Glomerular visceral epithelial cell (primary cell): ENCODE data around the gene PGLYRP3.
"Not testable (repeated sequence)": the region's sequence is repeated elsewhere in the genome, so short reads cannot be mapped to it uniquely, and the experiment has no call there.

Experiments
- DNase-seq: peaks from one replicate; pipeline ENCODE4 v3.0.0-alpha.2; 2016; ENCODE audit errors: extremely low spot score

PGLYRP3 gene

GRCh38 chr1:153348511-153349362 is 36.0 kb upstream of the PGLYRP3 start, which contains the start of gene PGLYRP4:
Gene PGLYRP4, minus strand, starts transcription at chr1:153348841. Its CDS starts 909 bp downstream, at chr1:153347932.
- DNase-seq = no peak

DNA sequence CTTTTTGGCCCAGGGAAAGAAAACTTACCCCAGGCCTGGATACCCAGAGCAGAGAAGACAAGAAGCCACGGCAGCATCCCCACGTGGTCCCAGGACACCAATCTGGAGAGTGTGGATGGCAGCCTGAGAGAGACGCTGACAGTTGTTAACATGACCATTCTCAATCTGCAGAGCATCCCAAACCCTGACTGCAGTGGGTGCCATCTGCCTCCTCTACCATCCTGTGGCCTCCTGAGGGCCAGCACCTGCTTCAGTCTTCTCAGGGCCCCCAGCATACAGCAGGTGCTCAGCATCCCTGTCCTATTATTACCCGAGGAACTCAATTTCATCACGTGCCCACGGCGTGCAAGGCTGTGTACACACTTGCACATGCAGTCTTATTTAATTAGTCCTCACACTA is 35.1 kb upstream of the PGLYRP3 start:
- no peak for DNase-seq

DNA sequence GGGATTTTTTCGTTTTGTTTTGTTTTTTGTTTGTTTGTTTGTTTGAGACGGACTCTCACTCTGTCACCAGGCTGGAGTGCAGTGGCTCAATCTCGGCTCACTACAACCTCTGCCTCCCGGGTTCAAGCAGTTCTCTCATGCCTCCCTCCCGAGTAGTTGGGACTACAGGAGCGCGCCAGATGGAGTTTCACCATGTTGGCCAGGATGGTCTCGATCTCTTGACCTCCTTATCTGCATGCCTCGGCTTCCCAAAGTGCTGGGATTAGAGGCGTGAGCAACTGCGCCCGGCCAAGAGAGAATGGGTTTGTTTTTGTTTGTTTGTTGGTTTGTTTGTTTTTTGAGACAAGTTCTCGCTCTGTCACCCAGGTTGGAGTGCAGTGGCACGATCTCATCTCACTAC is 34.3 kb upstream of the PGLYRP3 start:
- not testable (repeated sequence) for DNase-seq

DNA sequence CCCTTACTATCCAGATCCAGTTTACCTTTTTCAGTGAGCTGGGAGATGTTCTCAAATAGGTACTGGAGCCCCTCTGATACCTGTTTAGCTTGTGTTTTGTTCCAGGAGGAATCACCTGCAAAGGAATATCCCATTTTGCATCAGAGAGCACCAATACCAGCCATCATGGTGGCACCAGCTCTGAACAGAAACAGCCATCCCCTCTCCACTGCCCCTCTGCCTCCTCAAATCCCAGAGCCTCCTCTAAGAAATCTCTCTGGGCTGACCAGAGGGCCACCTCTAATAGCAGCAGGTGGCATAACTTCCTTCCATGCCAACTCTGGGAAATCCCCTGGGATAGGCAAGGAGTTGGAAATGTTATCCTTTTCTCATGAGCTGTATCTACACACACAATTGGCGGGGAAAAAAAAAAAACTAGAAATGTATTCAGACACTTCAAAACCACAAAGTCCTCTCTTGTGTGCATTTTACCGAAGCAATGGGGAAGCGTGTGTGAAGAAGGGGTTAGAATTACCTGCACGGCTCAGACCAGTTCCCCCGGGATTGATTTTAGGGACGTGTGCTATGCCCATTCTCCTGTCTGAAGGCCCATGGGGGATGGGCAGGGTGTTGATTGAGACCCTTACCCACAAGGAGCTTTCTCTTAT is 33.4 kb upstream of the PGLYRP3 start:
- no peak for DNase-seq

DNA sequence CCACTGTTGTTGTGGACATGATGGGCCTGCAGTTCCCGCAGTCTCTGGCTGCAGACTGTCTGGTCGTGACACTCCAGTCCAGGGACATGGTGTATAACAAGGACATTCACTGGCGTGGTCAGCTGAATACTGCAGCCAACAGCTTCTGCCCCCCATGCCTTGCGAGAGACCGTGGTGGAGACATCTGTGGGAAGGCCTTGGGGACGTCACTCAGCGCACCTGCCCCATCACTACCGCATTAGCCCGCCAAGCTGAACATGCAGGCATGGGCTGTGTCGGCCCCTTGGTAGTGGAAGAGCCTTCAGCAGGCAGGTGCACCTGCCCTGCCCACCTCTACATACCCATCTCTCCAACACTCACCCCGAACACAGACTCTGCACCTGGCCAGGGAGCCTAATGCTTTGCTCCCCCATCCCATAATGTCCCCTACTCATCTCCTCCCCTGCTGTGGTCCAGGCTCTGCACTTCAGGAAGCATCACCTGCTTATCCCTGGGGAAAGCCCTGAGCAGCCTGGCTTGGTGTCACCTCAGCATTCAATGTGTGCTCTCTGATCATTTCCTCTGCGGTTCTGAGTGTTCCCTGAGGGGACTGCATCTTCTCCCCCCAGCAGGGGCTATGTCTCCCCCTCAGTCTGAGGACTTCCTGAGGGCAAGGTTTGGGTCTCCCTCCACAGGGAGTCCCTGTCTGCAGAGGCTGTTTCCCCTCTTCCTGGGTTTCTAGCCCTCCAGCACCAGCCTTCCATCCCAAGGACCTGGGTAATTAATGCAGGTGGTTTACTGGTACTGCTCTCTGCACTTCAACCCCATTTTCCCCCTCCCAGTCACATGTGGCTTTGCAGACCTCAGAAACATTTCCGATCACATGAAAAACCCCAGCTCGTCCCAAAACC is 32.7 kb upstream of the PGLYRP3 start:
- no peak for DNase-seq

DNA sequence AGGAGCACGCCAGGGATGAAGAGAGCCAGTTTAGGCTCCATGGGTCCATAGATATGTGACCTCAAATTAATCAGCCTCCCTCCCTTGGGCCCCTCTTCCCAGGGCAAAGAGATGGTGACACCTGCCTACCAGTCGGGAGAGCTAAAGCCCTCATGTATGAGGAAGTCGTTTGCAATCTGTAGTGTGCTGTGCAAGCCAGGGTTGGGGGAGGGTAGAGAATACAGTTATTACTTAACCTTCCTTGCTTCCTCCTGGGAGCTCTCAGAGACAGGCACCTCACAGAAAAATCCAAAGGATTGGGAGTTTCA is 31.9 kb upstream of the PGLYRP3 start:
- DNase-seq = no peak

- DNase-seq = no peak
These were observed 31.3 kb upstream of the PGLYRP3 start for GRCh38 chr1:153343811-153344717.

- DNase-seq = no peak
These were observed 30.4 kb upstream of the PGLYRP3 start for GRCh38 chr1:153343040-153343681.

DNA sequence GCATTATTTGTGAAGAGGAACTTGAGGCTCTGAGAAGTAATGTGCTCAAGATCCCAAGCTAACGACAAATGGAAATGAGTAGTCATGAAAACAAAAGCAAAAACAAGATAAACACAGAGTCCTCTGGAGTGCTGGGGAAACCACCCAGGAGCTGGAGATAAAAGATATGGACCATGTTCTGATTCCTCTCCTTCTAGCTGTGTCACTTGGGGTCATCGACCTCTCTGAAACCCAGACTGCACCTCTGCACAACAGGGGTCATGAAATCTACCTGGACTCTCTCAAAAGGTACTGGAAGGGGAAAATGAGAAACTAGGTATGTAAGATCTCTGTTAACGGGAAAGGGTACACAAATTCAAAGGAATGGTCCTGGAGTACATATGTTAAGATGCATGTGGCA is 29.4 kb upstream of the PGLYRP3 start:
- no peak for DNase-seq

GRCh38 chr1:153341431-153341934 is 28.7 kb upstream of the PGLYRP3 start:
- DNase-seq = no peak

GRCh38 chr1:153340356-153340755 is 27.6 kb upstream of the PGLYRP3 start:
- no peak for DNase-seq

- no peak for DNase-seq
These were observed 27.1 kb upstream of the PGLYRP3 start for GRCh38 chr1:153339802-153340201.

DNA sequence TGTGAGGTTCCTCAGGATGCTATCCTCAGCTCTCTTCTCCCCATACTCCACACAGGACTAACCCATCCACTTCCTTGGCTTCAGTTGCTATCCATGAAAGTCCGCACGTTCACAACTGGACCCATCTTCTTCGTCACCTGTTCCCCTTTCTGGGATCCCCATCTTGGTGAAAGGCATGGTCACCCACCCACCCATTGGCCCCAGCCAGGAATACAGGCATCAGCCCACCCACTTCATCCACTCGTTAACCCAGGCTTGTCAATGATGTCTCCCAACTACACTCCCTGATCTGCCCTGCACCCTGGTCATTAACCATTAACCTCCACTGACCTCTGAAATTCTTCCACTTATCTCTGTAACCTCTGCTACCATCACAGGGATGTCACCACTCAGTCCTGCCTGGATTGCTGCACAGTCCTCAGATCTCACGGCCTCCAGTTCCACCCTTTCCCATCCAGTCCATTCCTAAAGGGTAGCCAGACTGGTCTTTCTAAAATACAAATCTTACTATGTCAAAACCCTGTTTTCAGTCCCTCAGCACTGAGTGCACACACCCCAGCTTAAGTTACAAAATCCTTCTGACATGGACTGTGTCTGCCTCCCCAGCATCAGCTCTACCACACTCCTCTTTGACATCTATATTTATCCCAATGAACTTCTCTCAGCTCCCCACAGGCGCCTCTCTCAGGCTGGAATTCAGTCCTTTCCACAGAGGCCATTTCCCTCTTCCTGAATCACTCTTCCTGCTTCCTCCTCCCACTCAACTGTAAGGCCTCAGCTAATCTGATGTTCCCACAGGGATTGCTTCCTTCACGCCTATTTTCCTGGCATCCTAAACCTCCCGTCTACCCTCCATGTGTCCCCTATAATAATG is 25.5 kb upstream of the PGLYRP3 start:
- DNase-seq = no peak

GRCh38 chr1:153336650-153337049 is 23.9 kb upstream of the PGLYRP3 start:
- no peak for DNase-seq

DNA sequence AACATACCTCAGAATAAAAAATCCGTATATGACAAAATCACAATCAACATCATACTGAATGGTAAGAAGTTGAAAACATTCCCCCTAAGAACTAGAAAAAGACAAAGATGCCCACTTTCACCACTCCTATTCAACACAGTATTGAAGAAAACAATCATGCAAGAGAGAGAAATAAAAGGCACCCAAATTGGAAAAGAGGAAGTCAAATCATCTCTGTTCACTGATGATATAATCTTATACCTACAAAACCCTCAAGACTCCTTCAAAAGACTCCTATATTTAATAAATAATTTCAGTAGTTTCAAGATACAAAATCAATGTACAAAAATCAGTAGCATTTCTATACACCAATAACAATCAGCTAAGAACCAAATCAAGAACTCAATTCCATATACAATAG is 21.1 kb upstream of the PGLYRP3 start:
- DNase-seq = no peak

DNA sequence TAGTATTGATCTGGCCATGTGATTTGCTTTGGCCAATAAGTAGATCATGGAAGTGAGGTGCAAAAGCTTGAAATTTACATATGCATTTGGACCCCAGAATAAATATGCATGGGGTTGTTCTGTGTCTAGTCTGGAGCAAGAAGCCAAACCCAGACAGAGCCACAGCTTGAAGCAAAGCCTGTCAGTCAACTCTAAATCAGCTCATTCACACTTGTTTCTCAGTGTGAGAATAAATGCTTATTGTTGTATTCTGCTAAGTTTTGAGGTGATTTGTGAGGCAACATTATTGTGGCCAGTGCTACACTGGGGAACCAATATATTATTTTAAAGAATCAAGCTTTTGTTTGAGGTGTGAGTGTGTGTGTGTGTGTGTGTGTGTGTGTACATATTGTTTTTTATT is 12.2 kb upstream of the PGLYRP3 start:
- no peak for DNase-seq

DNA sequence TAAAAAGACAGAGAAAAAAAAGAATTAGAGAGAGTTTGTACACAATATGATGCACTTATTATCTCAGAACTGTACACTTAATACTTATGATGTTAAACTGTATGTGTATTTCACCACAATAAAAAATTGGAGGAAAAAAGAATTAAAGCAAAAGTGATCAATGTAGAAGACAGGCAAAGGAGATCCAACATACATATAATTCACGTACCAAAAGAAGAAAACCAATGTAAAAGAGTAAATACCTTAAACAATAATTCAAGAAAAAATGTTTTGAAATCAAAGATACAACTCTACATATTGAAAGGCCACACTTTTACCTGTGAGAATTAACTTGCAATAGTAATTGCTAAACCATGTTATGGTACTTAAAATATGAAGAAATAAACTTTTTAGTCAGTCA is 9.8 kb upstream of the PGLYRP3 start:
- no peak for DNase-seq

DNA sequence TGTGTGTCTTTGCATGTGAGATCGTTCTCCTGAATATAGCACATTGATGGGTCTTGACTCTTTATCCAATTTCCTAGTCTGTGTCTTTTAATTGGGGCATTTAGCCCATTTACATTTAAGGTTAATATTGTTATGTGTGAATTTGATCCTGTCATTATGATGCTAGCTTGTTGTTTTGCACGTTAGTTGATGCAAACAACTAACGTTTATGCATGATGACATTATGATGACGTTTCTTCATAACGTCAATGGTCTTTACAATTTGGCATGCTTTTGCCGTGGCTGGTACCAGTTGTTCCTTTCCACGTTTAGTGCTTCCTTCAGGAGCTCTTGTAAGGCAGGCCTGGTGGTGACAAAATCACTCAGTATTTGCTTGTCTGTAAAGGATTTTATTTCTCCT is 5.4 kb upstream of the PGLYRP3 start:
- not testable (repeated sequence) for DNase-seq

DNA sequence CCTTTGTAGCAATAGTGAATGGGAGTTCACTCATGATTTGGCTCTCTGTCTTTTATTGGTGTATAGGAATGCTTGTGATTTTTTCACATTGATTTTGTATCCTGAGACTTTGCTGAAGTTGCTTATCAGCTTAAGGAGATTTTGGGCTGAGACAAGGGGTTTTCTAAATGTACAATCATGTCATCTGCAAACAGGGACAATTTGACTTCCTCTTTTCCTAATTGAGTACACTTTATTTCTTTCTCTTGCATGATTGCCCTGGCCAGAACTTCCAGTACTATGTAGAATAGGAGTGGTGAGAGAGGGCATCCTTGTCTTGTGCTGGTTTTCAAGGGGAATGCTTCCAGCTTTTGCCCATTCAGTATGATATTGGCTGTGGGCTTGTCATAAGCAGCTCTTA is 3.3 kb upstream of the PGLYRP3 start:
- not testable (repeated sequence) for DNase-seq

DNA sequence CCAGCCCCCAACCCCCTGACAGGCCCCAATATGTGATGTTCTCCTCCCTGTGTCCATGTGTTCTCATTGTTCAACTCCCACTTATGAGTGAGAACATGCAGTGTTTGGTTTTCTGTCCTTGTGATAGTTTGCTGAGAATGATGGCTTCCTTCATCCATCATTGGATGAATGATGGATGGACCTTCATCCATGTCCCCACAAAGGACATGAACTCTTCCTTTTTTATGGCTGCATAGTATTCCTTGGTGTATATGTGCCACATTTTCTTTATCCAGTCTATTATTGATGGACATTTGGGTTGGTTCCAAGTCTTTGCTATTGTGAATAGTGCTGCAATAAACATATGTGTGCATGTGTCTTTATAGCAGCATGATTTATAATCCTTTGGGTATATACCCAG is 1.6 kb upstream of the PGLYRP3 start:
- not testable (repeated sequence) for DNase-seq
